Glutamatergic neuron (in vitro differentiated cells): ENCODE data around the gene FBXO5. TPM values are rescaled to one million over a fixed set of nuclear protein-coding genes. Genes with fewer than 3 reads are reported as not detected.
"Not testable (repeated sequence)": the region's sequence is repeated elsewhere in the genome, so short reads cannot be mapped to it uniquely, and the experiment has no call there.

Experiments used
- DNase-seq: peaks from one replicate; pipeline ENCODE4 v3.0.0; 2022
- H3K27ac Mint-ChIP-seq: one replicate; pipeline ENCODE4 v1.8.0; 2020; ENCODE audit warnings: mild to moderate bottlenecking, mixed read lengths, inconsistent platforms; ENCODE audit not compliant: unreplicated experiment
- H3K27me3 Mint-ChIP-seq: one replicate; pipeline ENCODE4 v1.8.0; 2020; ENCODE audit warnings: mild to moderate bottlenecking, moderate library complexity, mixed read lengths, inconsistent platforms; ENCODE audit not compliant: unreplicated experiment
- H3K36me3 Mint-ChIP-seq: one replicate; pipeline ENCODE4 v1.8.0; 2020; ENCODE audit warnings: mild to moderate bottlenecking, mixed read lengths, inconsistent platforms; ENCODE audit not compliant: unreplicated experiment
- H3K4me1 Mint-ChIP-seq: one replicate; pipeline ENCODE4 v1.8.0; 2020; ENCODE audit warnings: mild to moderate bottlenecking, low read depth, mixed read lengths, inconsistent platforms; ENCODE audit not compliant: unreplicated experiment
- H3K4me3 Mint-ChIP-seq: one replicate; pipeline ENCODE4 v1.8.0; 2020; ENCODE audit warnings: mild to moderate bottlenecking, mixed read lengths, inconsistent platforms; ENCODE audit not compliant: unreplicated experiment
- H3K9me3 Mint-ChIP-seq: one replicate; pipeline ENCODE4 v1.8.0; 2020; ENCODE audit warnings: mild to moderate bottlenecking, moderate library complexity, mixed read lengths, inconsistent platforms; ENCODE audit not compliant: unreplicated experiment
- CTCF ChIP-seq: fragments of 200-600 bp; sonication (generic); IDR thresholded peaks from one replicate; pipeline ENCODE4 v1.5.0; 2021; ENCODE audit not compliant: partially characterized antibody, unreplicated experiment
- total RNA-seq: library from RNA; stranded (reverse); fragmentation: NEBNext Ultra II Directional; extraction: Animal tissue kit (Norgen Biotek cat#: 25700); gene quantifications from one replicate; pipeline ENCODE4 v1.2.1, GENCODE V29; 2021; ENCODE audit not compliant: unreplicated experiment

The FBXO5 gene
- total RNA-seq, 1 donor from 2014 or later, result 6.2 TPM

DNA sequence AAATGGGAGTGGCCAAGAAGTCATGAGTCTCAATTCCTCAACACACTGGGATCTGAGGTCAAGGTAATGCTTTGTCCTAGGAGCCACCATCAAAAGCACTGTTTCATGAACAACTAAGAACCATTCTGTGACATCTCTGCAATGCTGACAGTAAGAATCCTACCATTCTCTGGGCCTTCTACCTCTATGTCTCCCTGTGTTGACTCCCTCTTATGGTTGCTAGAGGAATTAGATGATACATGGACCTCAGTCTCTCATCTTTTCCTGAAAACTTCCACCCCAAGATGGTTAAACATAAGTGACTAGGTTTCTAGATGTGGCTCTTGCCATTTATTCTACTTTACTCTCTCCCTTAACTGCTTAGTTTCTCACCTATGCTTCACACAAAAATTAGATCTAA, 10.6 kb upstream of the FBXO5 start:
- H3K27ac Mint-ChIP-seq, result no peak overlapping the region
- H3K4me1 Mint-ChIP-seq, result no peaks in the 10 kb centered on the region
- no peak for DNase-seq
- H3K4me3 Mint-ChIP-seq, result no peak overlapping the region
- TF ChIP-seq CTCF, result no peak
- no peaks in the 10 kb centered on the region for H3K36me3 Mint-ChIP-seq
- no peaks in the 10 kb centered on the region for H3K9me3 Mint-ChIP-seq
- no peaks in the 10 kb centered on the region for H3K27me3 Mint-ChIP-seq

- Mint-ChIP-seq H3K4me3 (no peak overlapping the region), H3K27ac (no peak overlapping the region), H3K36me3 (no peaks in the 10 kb centered on the region), H3K9me3 (peaks cover 3% of the 10 kb centered on the region), H3K27me3 (peaks cover 5% of the 10 kb centered on the region), H3K4me1 (peaks cover 5% of the 10 kb centered on the region)
- no peak for DNase-seq
- TF ChIP-seq CTCF, result no peak
Measured at GRCh38 chr6:152986978-152987377, 4.1 kb upstream of the FBXO5 start.

DNA sequence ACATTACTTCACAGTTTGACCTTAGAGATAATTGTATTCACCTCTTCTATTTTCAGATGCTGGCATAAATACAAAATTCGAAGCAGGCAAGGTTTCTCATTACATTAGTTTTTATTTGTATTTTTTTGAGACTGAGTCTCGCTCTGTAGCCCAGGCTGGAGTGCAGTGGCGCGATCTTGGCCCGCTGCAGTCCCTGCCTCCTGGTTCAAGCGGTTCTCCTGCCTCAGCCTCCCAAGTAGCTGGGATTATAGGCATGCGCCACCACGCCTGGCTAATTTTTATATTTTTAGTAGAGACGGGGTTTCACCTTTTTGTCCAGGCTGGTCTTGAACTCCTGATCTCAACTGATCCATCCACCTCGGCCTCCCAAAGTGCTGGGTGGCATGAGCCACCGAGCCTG, 2.5 kb upstream of the FBXO5 start:
- Mint-ChIP-seq H3K4me3 (peak overlapping the region; percentile 99), H3K4me1 (peaks cover 13% of the 10 kb centered on the region)
- not testable (repeated sequence) for H3K27me3 Mint-ChIP-seq, H3K9me3 Mint-ChIP-seq, DNase-seq, H3K36me3 Mint-ChIP-seq, H3K27ac Mint-ChIP-seq

DNA sequence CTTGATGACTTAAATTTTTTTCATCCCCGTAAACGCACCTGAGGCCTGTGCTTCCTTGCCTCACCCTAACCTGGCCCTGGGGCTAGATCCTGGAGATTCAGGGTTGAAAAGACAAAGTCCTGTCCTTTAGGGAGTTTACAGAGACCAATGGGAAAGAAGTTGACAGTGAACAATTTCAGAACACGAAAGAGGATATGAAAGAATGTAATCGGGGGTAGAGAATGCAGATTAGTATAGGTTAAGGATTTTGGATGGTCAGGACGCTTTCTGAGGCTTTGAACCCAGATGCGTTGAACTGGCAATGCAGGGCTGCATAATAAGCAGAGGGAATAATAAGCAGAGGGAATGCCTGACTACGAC, 1.7 kb upstream of the FBXO5 start:
- TF ChIP-seq CTCF, result no peak
- no peak for DNase-seq
- H3K4me1 Mint-ChIP-seq, result peaks cover 17% of the 10 kb centered on the region
- peaks cover 5% of the 10 kb centered on the region for H3K27me3 Mint-ChIP-seq
- H3K4me3 Mint-ChIP-seq, result peak overlapping the region; percentile 99
- H3K27ac Mint-ChIP-seq, result peak overlapping the region; percentile 85
- peaks cover 6% of the 10 kb centered on the region for H3K9me3 Mint-ChIP-seq
- H3K36me3 Mint-ChIP-seq, result no peaks in the 10 kb centered on the region

GRCh38 chr6:152983637-152984512, 1.0 kb upstream of the FBXO5 start:
- Mint-ChIP-seq H3K4me3 (peak overlapping the region; percentile 99), H3K27me3 (peaks cover 5% of the 10 kb centered on the region), H3K27ac (peak overlapping the region; percentile 85), H3K36me3 (no peaks in the 10 kb centered on the region), H3K4me1 (peaks cover 17% of the 10 kb centered on the region), H3K9me3 (peaks cover 6% of the 10 kb centered on the region)
- peak; percentile 99 for DNase-seq
- no peak for TF ChIP-seq CTCF
